ENCODE measurements around the gene LIX1. TPM values are rescaled to one million over a fixed set of nuclear protein-coding genes. Genes with fewer than 3 reads are reported as not detected.

LIX1 gene
- total RNA-seq, 1 experiment from 2014 or later, result not detected

- Mint-ChIP-seq H3K4me1 (ENCODE audit: insufficient read depth, unreplicated experiment) (no peaks in the 10 kb centered on the region), H3K9me3 (ENCODE audit: unreplicated experiment) (no peaks in the 10 kb centered on the region), H3K4me3 (ENCODE audit: unreplicated experiment) (no peak overlapping the region), H3K27me3 (ENCODE audit: insufficient read depth, unreplicated experiment) (no peaks in the 10 kb centered on the region), H3K27ac (ENCODE audit: low read depth, unreplicated experiment) (no peak overlapping the region), H3K36me3 (ENCODE audit: insufficient read depth, unreplicated experiment) (no peaks in the 10 kb centered on the region)
- intact Hi-C loops (cut with micrococcal nuclease), result no loop called here
- ChIA-PET CTCF (interaction anchor here (0.6 kb wide), 1 partner anchor 35 kb away, joined by 4 read pairs; no protein-coding TSS in a partner anchor), POLR2A (no interaction called here)
- no peak for DNase-seq (ENCODE audit: unreplicated experiment)
- no TSS peak for BruUV-seq (replicated peaks)
- TF ChIP-seq, protein P1, sequence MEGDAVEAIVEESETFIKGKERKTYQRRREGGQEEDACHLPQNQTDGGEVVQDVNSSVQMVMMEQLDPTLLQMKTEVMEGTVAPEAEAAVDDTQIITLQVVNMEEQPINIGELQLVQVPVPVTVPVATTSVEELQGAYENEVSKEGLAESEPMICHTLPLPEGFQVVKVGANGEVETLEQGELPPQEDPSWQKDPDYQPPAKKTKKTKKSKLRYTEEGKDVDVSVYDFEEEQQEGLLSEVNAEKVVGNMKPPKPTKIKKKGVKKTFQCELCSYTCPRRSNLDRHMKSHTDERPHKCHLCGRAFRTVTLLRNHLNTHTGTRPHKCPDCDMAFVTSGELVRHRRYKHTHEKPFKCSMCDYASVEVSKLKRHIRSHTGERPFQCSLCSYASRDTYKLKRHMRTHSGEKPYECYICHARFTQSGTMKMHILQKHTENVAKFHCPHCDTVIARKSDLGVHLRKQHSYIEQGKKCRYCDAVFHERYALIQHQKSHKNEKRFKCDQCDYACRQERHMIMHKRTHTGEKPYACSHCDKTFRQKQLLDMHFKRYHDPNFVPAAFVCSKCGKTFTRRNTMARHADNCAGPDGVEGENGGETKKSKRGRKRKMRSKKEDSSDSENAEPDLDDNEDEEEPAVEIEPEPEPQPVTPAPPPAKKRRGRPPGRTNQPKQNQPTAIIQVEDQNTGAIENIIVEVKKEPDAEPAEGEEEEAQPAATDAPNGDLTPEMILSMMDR (IDR thresholded peaks at IDR 0.05; ENCODE audit: unreplicated experiment), result no peak
Observed at GRCh38 chr5:97118261-97119006, 24.0 kb downstream of the LIX1 start.

DNA sequence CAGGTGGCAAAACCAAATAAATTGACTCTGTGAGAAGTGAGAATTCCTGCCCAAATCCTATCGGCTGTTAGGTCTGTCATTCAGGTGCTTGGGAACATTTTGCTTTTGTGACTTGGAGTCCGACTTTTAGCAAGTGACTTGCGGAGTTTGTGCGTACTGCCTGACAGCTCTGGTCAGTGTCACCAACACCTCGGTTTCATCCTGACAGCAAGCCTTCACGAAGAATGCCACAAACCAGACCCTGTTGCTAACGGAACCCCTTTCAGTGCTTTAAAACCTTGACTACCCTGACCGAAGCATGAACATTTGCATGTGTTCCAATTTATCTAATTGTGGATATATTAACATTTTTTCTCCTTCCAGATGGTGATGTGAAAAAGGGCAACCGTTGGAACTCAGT, 26.5 kb downstream of the LIX1 start:
- Mint-ChIP-seq H3K4me1 (ENCODE audit: insufficient read depth, unreplicated experiment) (no peaks in the 10 kb centered on the region), H3K9me3 (ENCODE audit: unreplicated experiment) (no peaks in the 10 kb centered on the region), H3K4me3 (ENCODE audit: unreplicated experiment) (no peak overlapping the region), H3K36me3 (ENCODE audit: insufficient read depth, unreplicated experiment) (no peaks in the 10 kb centered on the region), H3K27me3 (ENCODE audit: insufficient read depth, unreplicated experiment) (no peaks in the 10 kb centered on the region), H3K27ac (ENCODE audit: low read depth, unreplicated experiment) (no peak overlapping the region)
- ChIA-PET CTCF (interaction anchor here (0.5 to 1.1 kb wide), 2 partner anchors 46 to 366 kb away, joined by 3 read pairs; no protein-coding TSS in a partner anchor), POLR2A (interaction anchor here (0.7 kb wide), 1 partner anchor 10 kb away, joined by 3 read pairs; no protein-coding TSS in a partner anchor)
- DNase-seq (ENCODE audit: unreplicated experiment), result no peak
- TF ChIP-seq, protein P1 (IDR thresholded peaks at IDR 0.05; ENCODE audit: unreplicated experiment), result no peak
- no TSS peak for BruUV-seq (replicated peaks)
- intact Hi-C loops (cut with micrococcal nuclease), result no loop called here

- Mint-ChIP-seq H3K4me1 (ENCODE audit: insufficient read depth, unreplicated experiment) (no peaks in the 10 kb centered on the region), H3K27me3 (ENCODE audit: insufficient read depth, unreplicated experiment) (no peaks in the 10 kb centered on the region), H3K4me3 (ENCODE audit: unreplicated experiment) (no peak overlapping the region), H3K9me3 (ENCODE audit: unreplicated experiment) (no peaks in the 10 kb centered on the region), H3K36me3 (ENCODE audit: insufficient read depth, unreplicated experiment) (no peaks in the 10 kb centered on the region), H3K27ac (ENCODE audit: low read depth, unreplicated experiment) (no peak overlapping the region)
- no peak for DNase-seq (ENCODE audit: unreplicated experiment)
- TF ChIP-seq, protein P1 (IDR thresholded peaks at IDR 0.05; ENCODE audit: unreplicated experiment), result no peak
- ChIA-PET CTCF (no interaction called here), POLR2A (interaction anchor here (0.9 kb wide), 1 partner anchor 9 kb away, joined by 3 read pairs; no protein-coding TSS in a partner anchor)
- BruUV-seq (replicated peaks), result no TSS peak
- intact Hi-C loops (cut with micrococcal nuclease), result no loop called here
Observed at GRCh38 chr5:97112230-97112629, 30.2 kb downstream of the LIX1 start.

DNA sequence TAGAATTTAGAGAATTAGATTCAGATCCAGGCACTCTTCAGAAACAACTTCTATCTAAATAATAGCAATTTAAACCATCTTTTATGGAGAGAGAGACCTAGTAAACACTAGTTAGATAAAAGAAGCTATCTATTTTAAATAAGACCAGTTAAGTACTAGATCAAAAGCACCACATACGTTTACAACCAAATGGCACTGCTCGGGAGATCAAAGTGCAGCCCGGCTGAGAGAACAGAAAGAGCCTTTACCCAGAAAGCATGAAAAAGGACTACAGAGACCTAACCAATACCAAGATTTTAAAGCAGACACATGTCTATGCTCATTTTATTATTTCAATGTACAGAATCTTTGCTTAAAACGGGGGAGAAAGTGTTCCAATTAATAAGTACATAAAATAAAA, 30.8 kb downstream of the LIX1 start:
- intact Hi-C loops (cut with micrococcal nuclease), result no loop called here
- DNase-seq (ENCODE audit: unreplicated experiment), result no peak
- no peaks in the 10 kb centered on the region for H3K4me1 Mint-ChIP-seq (ENCODE audit: insufficient read depth, unreplicated experiment)
- ChIA-PET CTCF (interaction anchor here (0.7 kb wide), 1 partner anchor 23 kb away, joined by 3 read pairs; no protein-coding TSS in a partner anchor), POLR2A (interaction anchor here (0.9 kb wide), 1 partner anchor 9 kb away, joined by 3 read pairs; no protein-coding TSS in a partner anchor)
- no peaks in the 10 kb centered on the region for H3K27me3 Mint-ChIP-seq (ENCODE audit: insufficient read depth, unreplicated experiment)
- no peak overlapping the region for H3K4me3 Mint-ChIP-seq (ENCODE audit: unreplicated experiment)
- H3K27ac Mint-ChIP-seq (ENCODE audit: low read depth, unreplicated experiment), result no peak overlapping the region
- no peaks in the 10 kb centered on the region for H3K36me3 Mint-ChIP-seq (ENCODE audit: insufficient read depth, unreplicated experiment)
- H3K9me3 Mint-ChIP-seq (ENCODE audit: unreplicated experiment), result no peaks in the 10 kb centered on the region
- TF ChIP-seq, protein P1 (IDR thresholded peaks at IDR 0.05; ENCODE audit: unreplicated experiment), result no peak
- no TSS peak for BruUV-seq (replicated peaks)
